Progenitor cell of endocrine pancreas (in vitro differentiated cells): ENCODE results near the gene TINAG. TPM values are rescaled to one million over a fixed set of nuclear protein-coding genes. Genes with fewer than 3 reads are reported as not detected.
"Not testable (repeated sequence)": the region's sequence is repeated elsewhere in the genome, so short reads cannot be mapped to it uniquely, and the experiment has no call there.

ENCODE experiments used
- DNase-seq: peaks from one replicate; pipeline ENCODE4 v3.0.0; 2021; ENCODE audit warnings: low spot score; ENCODE audit not compliant: unreplicated experiment
- H3K27ac Mint-ChIP-seq: 2 replicates; pipeline ENCODE4 v1.8.0; 2021; ENCODE audit warnings: mild to moderate bottlenecking, moderate library complexity, mixed read lengths
- H3K27me3 Mint-ChIP-seq: 2 replicates; pipeline ENCODE4 v1.8.0; 2021; ENCODE audit warnings: mixed read lengths
- H3K36me3 Mint-ChIP-seq: 2 replicates; pipeline ENCODE4 v1.8.0; 2022; ENCODE audit warnings: mixed read lengths; ENCODE audit not compliant: insufficient read depth
- H3K4me1 Mint-ChIP-seq: 2 replicates; pipeline ENCODE4 v1.8.0; 2021; ENCODE audit warnings: low read depth, mixed read lengths
- H3K4me3 Mint-ChIP-seq: 2 replicates; pipeline ENCODE4 v1.8.0; 2021; ENCODE audit warnings: low read depth, mild to moderate bottlenecking, moderate library complexity, mixed read lengths
- H3K9me3 Mint-ChIP-seq: 2 replicates; pipeline ENCODE4 v1.8.0; 2021; ENCODE audit warnings: low read depth, mixed read lengths
- total RNA-seq: library from RNA; stranded (reverse); gene quantifications from 2 replicates; pipeline ENCODE4 v1.2.1, GENCODE V29; 2021
- TF ChIP-seq, protein P1 (sequence below): fragments of 200-600 bp; sonication (generic); IDR thresholded peaks from one replicate; pipeline ENCODE4 v1.5.0; 2021; ENCODE audit warnings: antibody characterized with exemption, mild to moderate bottlenecking; ENCODE audit not compliant: unreplicated experiment

Gene TINAG
- total RNA-seq, 1 donor from 2014 or later, result not detected

DNA sequence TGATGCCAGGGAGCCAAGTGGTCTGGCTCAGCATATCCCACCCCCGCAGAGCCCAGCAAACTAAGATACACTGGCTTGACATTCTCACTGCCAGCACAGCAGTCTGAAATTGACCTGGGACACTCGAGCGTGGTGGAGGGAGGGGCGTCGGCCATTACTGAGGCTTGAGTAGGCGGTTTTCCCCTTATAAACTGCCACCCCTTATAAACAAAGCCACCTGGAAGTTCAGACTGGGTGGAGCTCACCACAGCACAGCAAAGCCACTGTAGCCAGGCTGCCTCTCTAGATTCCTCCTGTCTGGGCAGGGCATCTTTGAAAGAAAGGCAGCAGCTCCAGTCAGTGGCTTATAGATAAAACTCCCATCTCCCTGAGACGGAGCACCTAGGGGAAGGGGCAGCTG, 19.4 kb downstream of the TINAG start:
- Mint-ChIP-seq H3K9me3 (peaks cover 21% of the 10 kb centered on the region), H3K4me3 (no peak overlapping the region)

DNA sequence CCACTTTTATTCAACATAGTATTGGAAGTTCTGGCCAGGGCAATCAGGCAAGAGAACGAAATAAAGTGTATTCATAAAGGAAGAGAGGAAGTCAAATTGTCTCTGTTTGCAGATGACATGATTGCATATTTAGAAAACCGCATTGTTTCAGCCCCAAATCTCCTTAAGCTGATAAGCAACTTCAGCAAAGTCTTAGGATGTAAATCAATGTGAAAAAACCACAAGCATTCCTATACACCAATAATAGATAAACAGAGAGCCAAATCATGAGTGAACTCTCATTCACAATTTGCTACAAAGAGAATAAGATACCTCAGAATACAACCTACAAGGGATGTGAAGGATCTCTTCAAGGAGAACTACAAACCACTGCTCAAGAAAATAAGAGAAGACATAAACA, 23.3 kb downstream of the TINAG start:
- H3K27me3 Mint-ChIP-seq, H3K4me3 Mint-ChIP-seq: not testable (repeated sequence)

More for the DNA sequence above, 19.4 kb downstream of the TINAG start:
- Mint-ChIP-seq H3K27me3 (no peaks in the 10 kb centered on the region), H3K27ac (no peak overlapping the region), H3K36me3 (no peaks in the 10 kb centered on the region), H3K4me1 (no peaks in the 10 kb centered on the region)
- TF ChIP-seq, protein P1, sequence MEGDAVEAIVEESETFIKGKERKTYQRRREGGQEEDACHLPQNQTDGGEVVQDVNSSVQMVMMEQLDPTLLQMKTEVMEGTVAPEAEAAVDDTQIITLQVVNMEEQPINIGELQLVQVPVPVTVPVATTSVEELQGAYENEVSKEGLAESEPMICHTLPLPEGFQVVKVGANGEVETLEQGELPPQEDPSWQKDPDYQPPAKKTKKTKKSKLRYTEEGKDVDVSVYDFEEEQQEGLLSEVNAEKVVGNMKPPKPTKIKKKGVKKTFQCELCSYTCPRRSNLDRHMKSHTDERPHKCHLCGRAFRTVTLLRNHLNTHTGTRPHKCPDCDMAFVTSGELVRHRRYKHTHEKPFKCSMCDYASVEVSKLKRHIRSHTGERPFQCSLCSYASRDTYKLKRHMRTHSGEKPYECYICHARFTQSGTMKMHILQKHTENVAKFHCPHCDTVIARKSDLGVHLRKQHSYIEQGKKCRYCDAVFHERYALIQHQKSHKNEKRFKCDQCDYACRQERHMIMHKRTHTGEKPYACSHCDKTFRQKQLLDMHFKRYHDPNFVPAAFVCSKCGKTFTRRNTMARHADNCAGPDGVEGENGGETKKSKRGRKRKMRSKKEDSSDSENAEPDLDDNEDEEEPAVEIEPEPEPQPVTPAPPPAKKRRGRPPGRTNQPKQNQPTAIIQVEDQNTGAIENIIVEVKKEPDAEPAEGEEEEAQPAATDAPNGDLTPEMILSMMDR, result no peak
- DNase-seq, result no peak

DNA sequence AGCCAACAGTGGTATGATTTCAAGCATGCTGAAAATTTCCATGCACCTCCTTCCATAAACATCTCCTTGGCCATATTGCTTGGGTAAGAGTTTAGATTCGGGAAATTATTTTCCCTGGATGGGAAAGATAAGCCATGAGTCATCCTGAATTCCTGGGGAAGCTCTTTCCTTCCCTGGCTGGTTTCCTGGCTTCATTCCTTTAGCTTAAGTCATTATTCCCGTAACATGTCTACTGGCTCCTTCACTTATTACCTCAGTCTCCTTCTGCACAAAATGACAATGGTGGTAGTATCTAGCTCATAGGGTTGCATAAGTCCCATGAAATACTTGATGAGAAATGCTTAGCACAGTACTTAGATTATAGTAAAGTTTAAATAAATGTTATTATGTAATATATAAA, 27.6 kb downstream of the TINAG start:
- Mint-ChIP-seq H3K9me3 (peaks cover 4% of the 10 kb centered on the region), H3K4me1 (no peaks in the 10 kb centered on the region), H3K4me3 (no peak overlapping the region), H3K27me3 (no peaks in the 10 kb centered on the region), H3K27ac (no peak overlapping the region), H3K36me3 (no peaks in the 10 kb centered on the region)
- no peak for DNase-seq
- TF ChIP-seq, protein P1, result no peak

More for the DNA sequence above, 23.3 kb downstream of the TINAG start:
- H3K27ac Mint-ChIP-seq, DNase-seq, H3K4me1 Mint-ChIP-seq, H3K36me3 Mint-ChIP-seq: not testable (repeated sequence)
- peaks cover 21% of the 10 kb centered on the region for H3K9me3 Mint-ChIP-seq

DNA sequence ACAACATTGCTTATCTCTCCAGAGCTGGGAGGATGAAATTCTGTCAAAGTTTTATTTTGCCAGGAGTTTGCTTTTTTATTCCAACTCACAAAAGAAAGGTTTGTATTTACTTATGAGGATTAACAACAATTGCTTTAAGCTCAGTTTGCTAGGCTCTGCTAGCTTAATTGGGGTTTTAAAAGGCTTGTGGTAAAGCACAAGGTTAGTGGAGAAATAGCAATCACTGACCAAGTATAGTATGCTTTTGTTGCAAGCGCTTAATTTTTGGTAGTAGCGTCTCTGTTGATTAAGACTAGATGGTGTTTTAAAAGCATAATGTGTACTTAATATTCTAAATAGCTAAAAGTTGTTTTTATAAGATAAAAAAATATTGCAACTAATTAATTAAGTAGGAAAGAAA, 45.7 kb downstream of the TINAG start:
- no peak for DNase-seq
- Mint-ChIP-seq H3K27ac (no peak overlapping the region), H3K9me3 (no peaks in the 10 kb centered on the region), H3K4me3 (no peak overlapping the region), H3K27me3 (no peaks in the 10 kb centered on the region), H3K4me1 (no peaks in the 10 kb centered on the region), H3K36me3 (no peaks in the 10 kb centered on the region)
- TF ChIP-seq, protein P1, result no peak

DNA sequence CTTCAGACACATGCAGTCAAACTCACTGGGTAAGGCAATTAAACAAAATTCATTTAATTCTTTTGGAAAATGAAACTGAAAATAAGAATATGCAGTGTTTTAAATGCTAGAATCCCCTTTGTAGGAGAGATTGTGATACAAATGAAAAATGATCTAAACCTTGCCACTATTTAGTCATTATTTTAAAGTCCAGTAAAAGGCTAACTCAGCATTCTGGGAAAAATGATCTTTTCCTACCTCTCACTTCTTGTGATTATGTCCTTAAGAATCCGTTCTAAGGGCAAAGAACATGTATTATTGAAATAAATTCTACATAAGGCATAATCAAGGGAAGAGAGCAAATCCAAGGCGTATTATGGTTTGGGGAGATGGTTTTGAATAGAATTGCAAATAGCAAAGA, 46.4 kb downstream of the TINAG start:
- no peaks in the 10 kb centered on the region for H3K4me1 Mint-ChIP-seq
- TF ChIP-seq, protein P1, result no peak
- no peaks in the 10 kb centered on the region for H3K9me3 Mint-ChIP-seq
- H3K27me3 Mint-ChIP-seq, result no peaks in the 10 kb centered on the region
- H3K4me3 Mint-ChIP-seq, result no peak overlapping the region
- no peak for DNase-seq
- no peak overlapping the region for H3K27ac Mint-ChIP-seq
- no peaks in the 10 kb centered on the region for H3K36me3 Mint-ChIP-seq

DNA sequence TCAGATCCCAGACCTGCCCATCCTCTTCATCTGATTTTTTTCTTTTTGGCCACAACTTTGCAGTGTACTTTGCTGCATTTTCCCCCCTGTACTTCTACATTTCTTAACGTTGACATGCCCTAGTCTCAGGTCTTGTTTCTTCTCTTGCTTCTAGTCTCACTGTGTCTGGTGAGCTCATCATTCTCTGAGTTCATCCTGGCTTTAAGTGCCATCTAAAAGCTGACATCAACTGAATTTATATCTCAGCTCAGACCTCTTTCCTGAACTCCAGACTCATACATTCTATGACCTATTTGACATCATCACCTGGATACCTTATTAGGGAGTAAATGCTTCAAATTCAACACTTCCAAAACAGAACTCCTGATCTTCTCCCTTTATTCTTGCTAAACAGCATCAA, 48.9 kb downstream of the TINAG start:
- H3K27ac Mint-ChIP-seq, result no peak overlapping the region
- H3K4me3 Mint-ChIP-seq, result no peak overlapping the region
- no peaks in the 10 kb centered on the region for H3K36me3 Mint-ChIP-seq
- TF ChIP-seq, protein P1, result no peak
- H3K9me3 Mint-ChIP-seq, result no peaks in the 10 kb centered on the region
- no peaks in the 10 kb centered on the region for H3K27me3 Mint-ChIP-seq
- no peak for DNase-seq
- no peaks in the 10 kb centered on the region for H3K4me1 Mint-ChIP-seq
